PC-3 (cell line): ENCODE results near the gene SLAMF7. TPM values are rescaled to one million over a fixed set of nuclear protein-coding genes. Genes with fewer than 3 reads are reported as not detected.

ENCODE experiments used
- ATAC-seq: fragments of 200-7000 bp; cut with Tn5 transposase; 2 replicates; pipeline ENCODE4 v1.9.1; 2020; ENCODE audit warnings: mild to moderate bottlenecking, moderate library complexity
- BruUV-seq: library from RNA; stranded (reverse); fragments of 400-500 nt; replicated peaks from 2 replicates; lab custom pipeline; 2021; lab: Mats Ljungman, UMichigan
- CTCF ChIA-PET: fragments of 300-600 bp; sonication (Branson Sonifier 250); formaldehyde crosslinking; loops from one replicate; lab custom pipeline; 2022; ENCODE audit warnings: antibody characterized with exemption; lab: Charles Lee
- POLR2A ChIA-PET: fragments of 300-600 bp; sonication (Branson Sonifier 250); formaldehyde crosslinking; loops from one replicate; lab custom pipeline; 2022; ENCODE audit warnings: antibody characterized with exemption; ENCODE audit not compliant: unreplicated experiment; lab: Charles Lee
- DNase-seq: peaks from one replicate; pipeline ENCODE4 v3.0.0-alpha.2; 2015
- H2AFZ ChIP-seq: fragments of 300-600 bp; sonication (generic); 2 replicates; pipeline ENCODE4 v1.6.0; 2016; ENCODE audit warnings: antibody characterized with exemption, low read length
- H3F3A ChIP-seq: fragments of 300-600 bp; sonication (generic); one replicate; pipeline ENCODE4 v1.6.0; 2017; ENCODE audit warnings: antibody characterized with exemption, low read length, control low read depth, mild to moderate bottlenecking; ENCODE audit not compliant: unreplicated experiment
- H3K27ac ChIP-seq: fragments of 300-600 bp; sonication (generic); 2 replicates; pipeline ENCODE4 v1.5.1; 2016; ENCODE audit warnings: mild to moderate bottlenecking, low read length
- H3K27me3 ChIP-seq: fragments of 300-600 bp; sonication (generic); 2 replicates; pipeline ENCODE4 v1.6.1; 2016; ENCODE audit warnings: low read length, mixed read lengths
- H3K36me3 ChIP-seq: fragments of 300-600 bp; sonication (generic); 2 replicates; pipeline ENCODE4 v1.6.1; 2016; ENCODE audit warnings: low read depth, mixed run types, low read length, mixed read lengths
- H3K4me1 ChIP-seq: fragments of 300-600 bp; sonication (generic); 2 replicates; pipeline ENCODE4 v1.5.1; 2016; ENCODE audit warnings: low read length; ENCODE audit not compliant: insufficient read depth
- H3K4me2 ChIP-seq: fragments of 300-600 bp; sonication (generic); 2 replicates; pipeline ENCODE4 v1.6.0; 2016; ENCODE audit warnings: low read length
- H3K4me3 ChIP-seq: fragments of 300-600 bp; sonication (generic); 2 replicates; pipeline ENCODE4 v1.5.1; 2016; ENCODE audit warnings: mild to moderate bottlenecking, low read length, mixed read lengths
- H3K79me2 ChIP-seq: fragments of 300-600 bp; sonication (generic); 2 replicates; pipeline ENCODE4 v1.6.1; 2017; ENCODE audit warnings: low read length, mixed read lengths
- H3K9ac ChIP-seq: fragments of 300-600 bp; sonication (generic); 2 replicates; pipeline ENCODE4 v1.6.0; 2016; ENCODE audit warnings: mild to moderate bottlenecking, low read length
- H3K9me2 ChIP-seq: fragments of 300-600 bp; sonication (generic); replicated peaks from 2 replicates; pipeline ENCODE4 v1.6.1; 2016; ENCODE audit warnings: mixed run types, low read length, mixed read lengths
- H3K9me3 ChIP-seq: fragments of 300-600 bp; sonication (generic); 2 replicates; pipeline ENCODE4 v1.6.1; 2016; ENCODE audit warnings: low read length, mixed read lengths
- H4K20me1 ChIP-seq: fragments of 300-600 bp; sonication (generic); 2 replicates; pipeline ENCODE4 v1.6.1; 2016; ENCODE audit warnings: low read length, mixed read lengths
- EZH2 ChIP-seq: fragments of 300-600 bp; sonication (generic); IDR thresholded peaks from one replicate; pipeline ENCODE4 v1.6.1; 2017; ENCODE audit warnings: antibody characterized with exemption, mild to moderate bottlenecking, low read length; ENCODE audit not compliant: unreplicated experiment
- EZH2phosphoT487 ChIP-seq: fragments of 300-600 bp; sonication (generic); IDR thresholded peaks from 2 replicates; pipeline ENCODE4 v1.6.1; 2018; ENCODE audit warnings: mild to moderate bottlenecking, antibody characterized with exemption, low read length, borderline replicate concordance
- intact Hi-C: fragments of 100-400 bp; cut with micrococcal nuclease; formaldehyde crosslinking; loops from 2 replicates; pipeline ENCODE4 v1.9.0; 2023
- total RNA-seq: library from RNA; depleted of rRNA; stranded (reverse); fragments of >200 nt; gene quantifications from 2 replicates; pipeline ENCODE4 v1.2.3, GENCODE V29; 2014
- TF ChIP-seq, protein P1 (sequence below): fragments of 300-600 bp; sonication (generic); conservative IDR thresholded peaks from 2 replicates; pipeline ENCODE4 v1.5.1; 2017; ENCODE audit warnings: antibody characterized with exemption, low read depth, mild to moderate bottlenecking, low read length

SLAMF7 gene
- total RNA-seq, 1 experiment from 2014 or later, result 0.15 TPM

DNA sequence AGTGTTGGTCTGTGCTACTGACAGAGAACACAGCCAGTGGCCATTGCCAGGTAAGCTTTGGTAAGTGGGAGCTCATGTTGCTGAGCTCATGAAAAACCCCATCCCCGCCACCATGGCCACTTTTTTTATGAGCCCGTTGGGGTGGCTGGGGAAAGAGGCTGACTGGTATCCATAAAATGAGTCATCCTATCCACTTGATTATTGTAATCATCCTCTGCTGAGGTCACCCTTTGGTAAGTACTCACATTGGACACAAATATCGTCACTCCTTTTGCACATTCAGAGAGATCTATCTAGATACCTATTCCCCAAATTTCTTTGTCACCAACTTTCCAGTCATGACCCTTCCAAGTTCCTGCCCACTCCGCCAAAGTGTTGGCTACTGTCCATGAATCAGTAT is 22.0 kb downstream of the SLAMF7 start:
- H3K9me3 ChIP-seq, result no peaks in the 10 kb centered on the region
- no peaks in the 10 kb centered on the region for H3K79me2 ChIP-seq
- H4K20me1 ChIP-seq, result no peaks in the 10 kb centered on the region
- no peak overlapping the region for H3K27ac ChIP-seq
- TF ChIP-seq EZH2phosphoT487 (no peak), EZH2 (no peak)
- TF ChIP-seq, protein P1, sequence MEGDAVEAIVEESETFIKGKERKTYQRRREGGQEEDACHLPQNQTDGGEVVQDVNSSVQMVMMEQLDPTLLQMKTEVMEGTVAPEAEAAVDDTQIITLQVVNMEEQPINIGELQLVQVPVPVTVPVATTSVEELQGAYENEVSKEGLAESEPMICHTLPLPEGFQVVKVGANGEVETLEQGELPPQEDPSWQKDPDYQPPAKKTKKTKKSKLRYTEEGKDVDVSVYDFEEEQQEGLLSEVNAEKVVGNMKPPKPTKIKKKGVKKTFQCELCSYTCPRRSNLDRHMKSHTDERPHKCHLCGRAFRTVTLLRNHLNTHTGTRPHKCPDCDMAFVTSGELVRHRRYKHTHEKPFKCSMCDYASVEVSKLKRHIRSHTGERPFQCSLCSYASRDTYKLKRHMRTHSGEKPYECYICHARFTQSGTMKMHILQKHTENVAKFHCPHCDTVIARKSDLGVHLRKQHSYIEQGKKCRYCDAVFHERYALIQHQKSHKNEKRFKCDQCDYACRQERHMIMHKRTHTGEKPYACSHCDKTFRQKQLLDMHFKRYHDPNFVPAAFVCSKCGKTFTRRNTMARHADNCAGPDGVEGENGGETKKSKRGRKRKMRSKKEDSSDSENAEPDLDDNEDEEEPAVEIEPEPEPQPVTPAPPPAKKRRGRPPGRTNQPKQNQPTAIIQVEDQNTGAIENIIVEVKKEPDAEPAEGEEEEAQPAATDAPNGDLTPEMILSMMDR, result no peak
- no peaks in the 10 kb centered on the region for H3F3A ChIP-seq
- ChIA-PET CTCF (no interaction called here), POLR2A (no interaction called here)
- DNase-seq, result peak; percentile 33
- H3K9ac ChIP-seq, result no peak overlapping the region
- H3K36me3 ChIP-seq, result no peaks in the 10 kb centered on the region
- no TSS peak for BruUV-seq
- no peak overlapping the region for H3K4me2 ChIP-seq
- no peak overlapping the region for H3K4me3 ChIP-seq
- intact Hi-C loops, result no loop called here
- no peaks in the 10 kb centered on the region for H3K9me2 ChIP-seq
- ATAC-seq, result peak; percentile 42; the same call in 1 of the 2 replicates
- no peak overlapping the region for H2AFZ ChIP-seq
- no peaks in the 10 kb centered on the region for H3K27me3 ChIP-seq
- H3K4me1 ChIP-seq, result no peaks in the 10 kb centered on the region

DNA sequence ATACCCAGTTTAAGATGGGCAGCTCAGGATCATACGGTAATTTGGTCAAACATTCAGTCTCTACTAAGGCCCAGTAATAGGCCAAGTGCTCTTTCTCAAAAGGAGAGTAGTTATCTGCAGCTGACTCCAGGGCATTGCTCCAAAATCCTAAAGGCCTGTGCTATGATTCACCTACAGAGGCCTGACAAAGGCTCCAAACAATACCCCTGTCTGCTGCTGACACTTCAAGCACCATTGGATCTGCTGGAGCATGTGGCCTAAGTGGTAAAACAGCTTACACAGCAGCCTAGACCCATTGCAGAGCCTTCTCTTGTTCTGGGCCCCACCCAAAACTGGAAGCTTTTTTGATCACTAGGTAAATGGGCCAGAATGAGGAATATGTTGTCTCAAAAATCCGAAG is 22.8 kb downstream of the SLAMF7 start:
- H3K36me3 ChIP-seq, result no peaks in the 10 kb centered on the region
- intact Hi-C loops, result no loop called here
- no peak overlapping the region for H3K4me3 ChIP-seq
- no peak overlapping the region for H3K9ac ChIP-seq
- no peaks in the 10 kb centered on the region for H3K27me3 ChIP-seq
- no peaks in the 10 kb centered on the region for H3K9me2 ChIP-seq
- no TSS peak for BruUV-seq
- ChIA-PET POLR2A (interaction anchor here (0.6 kb wide), 1 partner anchor 860 kb away, joined by 3 read pairs; no protein-coding TSS in a partner anchor), CTCF (interaction anchor here (0.6 kb wide), 1 partner anchor 83 kb away, joined by 3 read pairs; no protein-coding TSS in a partner anchor)
- no peaks in the 10 kb centered on the region for H3K4me1 ChIP-seq
- H2AFZ ChIP-seq, result no peak overlapping the region
- H3K79me2 ChIP-seq, result no peaks in the 10 kb centered on the region
- H3K27ac ChIP-seq, result no peak overlapping the region
- DNase-seq (peak; percentile 55), ATAC-seq (peak; percentile 31; the same call in 1 of the 2 replicates)
- H4K20me1 ChIP-seq, result no peaks in the 10 kb centered on the region
- no peaks in the 10 kb centered on the region for H3K9me3 ChIP-seq
- TF ChIP-seq EZH2phosphoT487 (no peak), EZH2 (no peak)
- TF ChIP-seq, protein P1, result no peak
- H3F3A ChIP-seq, result no peaks in the 10 kb centered on the region
- no peak overlapping the region for H3K4me2 ChIP-seq

DNA sequence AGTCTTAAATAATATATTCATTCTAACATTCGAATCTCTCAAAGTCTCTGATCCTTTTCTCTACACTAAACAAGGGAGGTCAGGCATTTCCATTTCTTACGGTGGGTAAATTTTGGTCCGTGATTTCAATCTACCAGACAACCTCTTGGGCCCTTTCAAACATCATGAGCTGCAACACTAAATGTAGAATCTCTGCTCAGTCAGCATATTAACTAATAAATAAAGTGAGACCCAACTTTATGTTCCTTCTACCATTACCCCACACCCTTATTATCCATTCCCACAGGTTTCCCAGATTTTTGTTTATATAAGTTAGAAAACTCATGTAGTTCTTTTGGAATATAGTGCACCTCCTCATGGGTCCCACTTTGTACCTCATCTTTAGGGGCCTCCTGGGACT is 24.9 kb downstream of the SLAMF7 start:
- ChIA-PET CTCF (no interaction called here), POLR2A (no interaction called here)
- intact Hi-C loops, result no loop called here
- H3K9me3 ChIP-seq, result no peaks in the 10 kb centered on the region
- no peak overlapping the region for H3K9ac ChIP-seq
- no peaks in the 10 kb centered on the region for H3K9me2 ChIP-seq
- H3F3A ChIP-seq, result no peaks in the 10 kb centered on the region
- DNase-seq (no peak), ATAC-seq (no peak)
- no peaks in the 10 kb centered on the region for H3K36me3 ChIP-seq
- H3K79me2 ChIP-seq, result no peaks in the 10 kb centered on the region
- no peaks in the 10 kb centered on the region for H3K27me3 ChIP-seq
- TF ChIP-seq, protein P1, result no peak
- no peak for TF ChIP-seq EZH2phosphoT487
- no peak for TF ChIP-seq EZH2
- H3K27ac ChIP-seq, result no peak overlapping the region
- no peaks in the 10 kb centered on the region for H4K20me1 ChIP-seq
- no peak overlapping the region for H3K4me3 ChIP-seq
- BruUV-seq, result no TSS peak
- no peak overlapping the region for H3K4me2 ChIP-seq
- no peak overlapping the region for H2AFZ ChIP-seq
- H3K4me1 ChIP-seq, result no peaks in the 10 kb centered on the region; the same call in 1 of the 2 replicates
